Vagina (tissue), 2 donors: ENCODE data around the gene ZDHHC21. TPM values are rescaled to one million over a fixed set of nuclear protein-coding genes. Genes with fewer than 3 reads are reported as not detected.

ENCODE experiments used
- DNase-seq, 2 donors: peaks; one replicate each; pipeline ENCODE4 v3.0.0-alpha.2; 2017; ENCODE audit errors: extremely low spot score in 2 of 2
- H3K27ac ChIP-seq: fragments of 200-600 bp; sonication (generic); one replicate; pipeline ENCODE4 v1.5.1; 2019
- H3K27me3 ChIP-seq: fragments of 200-600 bp; sonication (generic); one replicate; pipeline ENCODE4 v1.5.1; 2019
- H3K36me3 ChIP-seq, 2 donors: fragments of 200-600 bp; sonication (generic); one replicate each; pipeline ENCODE4 v1.5.1; 2017 to 2019
- H3K4me1 ChIP-seq: fragments of 200-600 bp; sonication (generic); one replicate; pipeline ENCODE4 v1.5.1; 2019
- H3K4me3 ChIP-seq, 2 donors: fragments of 200-600 bp; sonication (generic); 1 replicate in 1 of 2; 2 replicates in 1 of 2; pipeline ENCODE4 v1.5.1; 2016 to 2019
- H3K9me3 ChIP-seq: fragments of 200-600 bp; sonication (generic); one replicate; pipeline ENCODE4 v1.5.1; 2019
- CTCF ChIP-seq, 3 experiments: fragments of 450-650 bp in 2 of 3; fragments of 200-600 bp in 1 of 3; sonication (generic) in 1 of 3; IDR thresholded peaks; one replicate each; pipeline ENCODE4 v1.5.1; 2017 to 2019; ENCODE audit warnings: antibody characterized with exemption in 3 of 3, mild to moderate bottlenecking in 2 of 3, moderate library complexity in 2 of 3
- POLR2A ChIP-seq, 2 donors: fragments of 450-650 bp; IDR thresholded peaks; one replicate each; pipeline ENCODE4 v1.6.1; 2017; ENCODE audit warnings: antibody characterized with exemption in 2 of 2, mild to moderate bottlenecking in 2 of 2, moderate library complexity in 2 of 2
- POLR2AphosphoS5 ChIP-seq, 2 donors: sonication (generic); formaldehyde crosslinking; IDR thresholded peaks; one replicate each; pipeline ENCODE4 v1.9.0; 2017; ENCODE audit warnings: antibody characterized with exemption in 2 of 2, mild to moderate bottlenecking in 2 of 2, low read depth in 1 of 2; ENCODE audit not compliant: insufficient read depth in 1 of 2
- intact Hi-C: fragments of 100-400 bp; cut with DNase I; formaldehyde crosslinking; loops from one replicate; pipeline ENCODE4 v1.15.1; 2023
- total RNA-seq: library from RNA; depleted of rRNA; stranded (reverse); fragments of >200 nt; gene quantifications from one replicate; pipeline ENCODE4 v1.2.3, GENCODE V29; 2016

The ZDHHC21 gene
- total RNA-seq, 1 donor from 2014 or later, result 10.3 TPM

DNA sequence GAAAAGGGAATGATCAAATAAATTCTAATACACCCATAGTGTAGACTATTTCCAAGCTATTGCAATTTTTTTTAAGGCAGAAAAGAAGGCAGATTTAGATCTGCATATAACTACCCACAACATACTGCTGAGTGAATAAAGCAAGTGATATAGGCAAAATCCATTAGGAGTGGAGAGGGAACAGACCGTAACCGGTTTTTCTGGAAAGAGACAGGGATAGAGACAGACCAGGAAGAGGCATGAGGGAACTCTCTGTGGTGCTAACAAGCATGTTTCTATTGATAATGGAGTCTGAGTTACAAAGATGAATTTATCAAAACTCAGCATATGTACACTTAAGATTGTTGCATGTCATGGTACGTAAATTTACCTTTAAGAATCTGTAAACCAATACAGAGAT lies 14.5 kb downstream of the ZDHHC21 start:
- Histone ChIP-seq H3K27me3 (no peaks in the 10 kb centered on the region), H3K4me3 (no peak overlapping the region), H3K36me3 (no peaks in the 10 kb centered on the region), H3K9me3 (no peaks in the 10 kb centered on the region), H3K4me1 (no peaks in the 10 kb centered on the region), H3K27ac (no peak overlapping the region)
- TF ChIP-seq POLR2A (IDR thresholded peaks at IDR 0.05) (no peak), CTCF (IDR thresholded peaks at IDR 0.05) (no peak), POLR2AphosphoS5 (IDR thresholded peaks at IDR 0.05; ENCODE audit: insufficient read depth in 1 of 2, low read depth in 1 of 2) (no peak)
- intact Hi-C loops, result no loop called here
- no peak for DNase-seq

DNA sequence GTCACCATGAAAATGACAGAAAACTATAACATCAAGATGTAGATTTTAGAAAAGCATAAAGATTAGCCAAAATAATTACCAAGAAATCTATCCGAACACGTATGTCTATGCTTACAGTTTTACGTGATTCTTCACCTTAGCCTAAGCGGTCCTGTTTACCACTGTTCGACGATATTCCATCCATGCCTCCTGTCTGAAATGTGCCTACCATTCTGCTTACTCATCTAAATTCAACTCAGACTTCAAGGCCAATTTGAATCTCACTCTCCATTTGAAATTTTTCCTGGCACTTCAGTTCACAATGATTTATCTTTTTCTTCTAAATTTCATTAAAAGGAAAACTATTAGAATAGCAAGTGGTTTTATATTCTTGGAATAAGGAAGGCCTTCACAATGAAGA lies 15.4 kb downstream of the ZDHHC21 start:
- Histone ChIP-seq H3K4me3 (no peak overlapping the region), H3K9me3 (no peaks in the 10 kb centered on the region), H3K27me3 (no peaks in the 10 kb centered on the region), H3K4me1 (no peaks in the 10 kb centered on the region), H3K36me3 (no peaks in the 10 kb centered on the region), H3K27ac (no peak overlapping the region)
- DNase-seq, result no peak
- intact Hi-C loops, result no loop called here
- TF ChIP-seq CTCF (IDR thresholded peaks at IDR 0.05), result no peak
- no peak for TF ChIP-seq POLR2A (IDR thresholded peaks at IDR 0.05)
- TF ChIP-seq POLR2AphosphoS5 (IDR thresholded peaks at IDR 0.05; ENCODE audit: insufficient read depth in 1 of 2, low read depth in 1 of 2), result no peak

- Histone ChIP-seq H3K9me3 (no peaks in the 10 kb centered on the region), H3K4me3 (no peak overlapping the region), H3K36me3 (no peaks in the 10 kb centered on the region), H3K27me3 (no peaks in the 10 kb centered on the region), H3K4me1 (no peaks in the 10 kb centered on the region), H3K27ac (no peak overlapping the region)
- no peak for TF ChIP-seq POLR2AphosphoS5 (IDR thresholded peaks at IDR 0.05; ENCODE audit: insufficient read depth in 1 of 2, low read depth in 1 of 2)
- TF ChIP-seq POLR2A (IDR thresholded peaks at IDR 0.05), result no peak
- no peak for TF ChIP-seq CTCF (IDR thresholded peaks at IDR 0.05)
- intact Hi-C loops, result no loop called here
- DNase-seq, result no peak
Measured at GRCh38 chr9:14677396-14677795, 15.8 kb downstream of the ZDHHC21 start.

- Histone ChIP-seq H3K4me3 (no peak overlapping the region), H3K4me1 (no peaks in the 10 kb centered on the region), H3K36me3 (no peaks in the 10 kb centered on the region), H3K27ac (no peak overlapping the region), H3K9me3 (no peaks in the 10 kb centered on the region), H3K27me3 (no peaks in the 10 kb centered on the region)
- intact Hi-C loops, result no loop called here
- no peak for DNase-seq
- TF ChIP-seq POLR2A (IDR thresholded peaks at IDR 0.05) (no peak), CTCF (IDR thresholded peaks at IDR 0.05) (no peak), POLR2AphosphoS5 (IDR thresholded peaks at IDR 0.05; ENCODE audit: insufficient read depth in 1 of 2, low read depth in 1 of 2) (no peak)
Measured at GRCh38 chr9:14674630-14675029, 18.6 kb downstream of the ZDHHC21 start.

DNA sequence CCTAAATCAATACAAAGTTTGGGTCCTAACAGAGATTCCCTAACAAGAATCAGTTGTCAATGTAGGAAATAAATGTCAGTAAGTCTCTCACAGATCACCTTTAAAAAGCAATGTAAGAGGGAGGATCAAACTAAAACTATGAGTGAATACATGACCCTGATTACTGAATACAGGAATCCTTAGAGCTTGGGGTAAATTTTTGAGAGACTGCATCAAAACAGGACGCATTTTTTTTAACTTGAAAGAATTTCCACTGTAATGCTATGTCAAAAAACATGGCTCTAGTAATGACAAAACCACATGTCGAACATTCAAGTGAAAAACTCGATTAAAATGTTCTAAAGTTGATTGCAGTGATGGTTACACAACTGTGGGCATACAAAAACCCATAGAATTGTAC lies 21.9 kb downstream of the ZDHHC21 start:
- intact Hi-C loops, result no loop called here
- H3K9me3 ChIP-seq, result no peaks in the 10 kb centered on the region

More for the DNA sequence above, 21.9 kb downstream of the ZDHHC21 start:
- H3K27ac ChIP-seq, result no peak overlapping the region
- H3K27me3 ChIP-seq, result no peaks in the 10 kb centered on the region
- no peaks in the 10 kb centered on the region for H3K4me1 ChIP-seq
- no peak for DNase-seq
- no peak overlapping the region for H3K4me3 ChIP-seq
- no peaks in the 10 kb centered on the region for H3K36me3 ChIP-seq
- TF ChIP-seq POLR2AphosphoS5 (IDR thresholded peaks at IDR 0.05; ENCODE audit: insufficient read depth in 1 of 2, low read depth in 1 of 2), result no peak
- no peak for TF ChIP-seq POLR2A (IDR thresholded peaks at IDR 0.05)
- TF ChIP-seq CTCF (IDR thresholded peaks at IDR 0.05), result no peak
